B cell (primary cell): Measurements from ENCODE around the gene PTPRM. TPM values are rescaled to one million over a fixed set of nuclear protein-coding genes. Genes with fewer than 3 reads are reported as not detected.

Source experiments
- ATAC-seq: fragments of 200-7000 bp; cut with Tn5 transposase; one replicate; pipeline ENCODE4 v1.10.0; 2021; ENCODE audit warnings: low read depth, mild to moderate bottlenecking, moderate number of reproducible peaks, moderate library complexity
- CTCF ChIA-PET: fragments of 350-600 bp; sonication (Branson Sonifier 250); formaldehyde crosslinking; loops from one replicate; lab custom pipeline; 2021; ENCODE audit warnings: antibody characterized with exemption, inconsistent platforms; lab: Charles Lee
- POLR2A ChIA-PET: fragments of 350-600 bp; sonication (Branson Sonifier 250); formaldehyde crosslinking; loops from one replicate; lab custom pipeline; 2021; ENCODE audit warnings: antibody characterized with exemption; lab: Charles Lee
- DNase-seq: peaks from one replicate; pipeline ENCODE4 v3.0.0; 2013
- H2AFZ ChIP-seq: 2 replicates; pipeline ENCODE4 v1.6.1; 2012; ENCODE audit warnings: mild to moderate bottlenecking, low read depth, low read length; ENCODE audit not compliant: insufficient read depth, poor library complexity, severe bottlenecking
- H3K27ac ChIP-seq, 2 donors: 1 replicate in 1 of 2; 2 replicates in 1 of 2; pipeline ENCODE4 v1.5.1; 2012 to 2013; ENCODE audit warnings: low read length in 2 of 2, mild to moderate bottlenecking in 2 of 2, moderate library complexity in 1 of 2
- H3K27me3 ChIP-seq, 4 experiments: fragments of 200-600 bp in 1 of 4; sonication (generic) in 1 of 4; replicated peaks in 1 of 4; 1 replicate in 2 of 4; 2 replicates in 2 of 4; pipeline versions ENCODE4 v1.6.1 to v1.7.0; 2013 to 2016; ENCODE audit warnings: low read length in 3 of 4, mild to moderate bottlenecking in 2 of 4, mixed read lengths in 1 of 4, moderate library complexity in 1 of 4; ENCODE audit not compliant: insufficient read depth in 4 of 4, control insufficient read depth in 3 of 4; ENCODE audit errors: control extremely low read depth in 1 of 4
- H3K36me3 ChIP-seq, 2 experiments: replicated peaks in 1 of 2; 1 replicate in 1 of 2; 2 replicates in 1 of 2; pipeline versions ENCODE4 v1.6.1 to v1.7.1; 2013; ENCODE audit warnings: low read length in 1 of 2; ENCODE audit not compliant: insufficient read depth in 2 of 2, control insufficient read depth in 1 of 2; ENCODE audit errors: control extremely low read depth in 1 of 2, extremely low read depth in 1 of 2
- H3K4me1 ChIP-seq, 2 donors: fragments of 200-600 bp in 1 of 2; sonication (generic) in 1 of 2; 1 replicate in 1 of 2; 2 replicates in 1 of 2; pipeline versions ENCODE4 v1.5.1 to v1.6.1; 2013 to 2017; ENCODE audit warnings: low read length in 2 of 2; ENCODE audit not compliant: control insufficient read depth in 2 of 2, insufficient read depth in 2 of 2
- H3K4me2 ChIP-seq: replicated peaks from 2 replicates; pipeline ENCODE3; 2012; ENCODE audit warnings: mild to moderate bottlenecking, low read depth, low read length; ENCODE audit not compliant: poor library complexity, severe bottlenecking
- H3K4me3 ChIP-seq, 5 experiments: fragments of 200-600 bp in 1 of 5; sonication (generic) in 1 of 5; 1 replicate in 3 of 5; 2 replicates in 2 of 5; pipeline versions ENCODE4 v1.5.1 to v1.7.0; 2011 to 2016; ENCODE audit warnings: low read length in 4 of 5, mild to moderate bottlenecking in 4 of 5, low read depth in 2 of 5, control low read depth in 1 of 5, moderate library complexity in 1 of 5; ENCODE audit not compliant: insufficient read depth in 1 of 5; ENCODE audit errors: control extremely low read depth in 1 of 5, extremely low read depth in 1 of 5
- H3K79me2 ChIP-seq: fragments of 200-600 bp; sonication (generic); one replicate; pipeline ENCODE4 v1.6.0; 2016; ENCODE audit warnings: low read length; ENCODE audit not compliant: control insufficient read depth, insufficient read depth
- H3K9ac ChIP-seq: fragments of 200-600 bp; sonication (generic); 2 replicates; pipeline ENCODE4 v1.6.1; 2017; ENCODE audit warnings: mild to moderate bottlenecking, low read length, moderate library complexity
- H3K9me3 ChIP-seq, 3 donors: one replicate each; pipeline versions ENCODE4 v1.6.1 to v1.7.1; 2013; ENCODE audit warnings: low read length in 2 of 3; ENCODE audit not compliant: control insufficient read depth in 2 of 3, insufficient read depth in 1 of 3; ENCODE audit errors: control extremely low read depth in 1 of 3
- H4K20me1 ChIP-seq: 2 replicates; pipeline ENCODE4 v1.6.0; 2012; ENCODE audit warnings: mild to moderate bottlenecking, low read length; ENCODE audit not compliant: insufficient read depth, control insufficient read depth, poor library complexity, severe bottlenecking
- H3K27ac Mint-ChIP-seq: one replicate; pipeline ENCODE4 v1.8.0; 2021; ENCODE audit warnings: mixed read lengths
- H3K27me3 Mint-ChIP-seq: one replicate; pipeline ENCODE4 v1.8.0; 2021; ENCODE audit warnings: mixed read lengths
- H3K4me1 Mint-ChIP-seq: one replicate; pipeline ENCODE4 v1.8.0; 2021; ENCODE audit warnings: mixed read lengths
- H3K4me3 Mint-ChIP-seq: one replicate; pipeline ENCODE4 v1.8.0; 2021; ENCODE audit warnings: mixed read lengths
- H3K9me3 Mint-ChIP-seq: one replicate; pipeline ENCODE4 v1.8.0; 2022; ENCODE audit warnings: mixed read lengths; ENCODE audit not compliant: insufficient read depth
- EZH2 ChIP-seq: IDR thresholded peaks from 2 replicates; pipeline ENCODE4 v1.6.1; 2012; ENCODE audit warnings: borderline replicate concordance, low read depth, mild to moderate bottlenecking, moderate library complexity, low read length; ENCODE audit not compliant: insufficient read depth, poor library complexity, severe bottlenecking
- WGBS: methylation state at CpG from one replicate; pipeline ENCODE4 v1.1.5; 2013; ENCODE audit warnings: missing lambda C conversion rate; ENCODE audit not compliant: insufficient coverage; 5-methylcytosine and 5-hydroxymethylcytosine counted together
- intact Hi-C: fragments of 100-400 bp; cut with micrococcal nuclease; formaldehyde crosslinking; loops from one replicate; pipeline ENCODE4 v1.10.0; 2022
- polyA plus RNA-seq: library from polyadenylated mRNA; depleted of rRNA; stranded (reverse); fragments of >200 nt; gene quantifications from 2 replicates; pipeline ENCODE4 v1.2.3, GENCODE V29; 2012
- total RNA-seq, 2 donors: library from RNA; stranded (reverse); fragments of 120-200 nt in 1 of 2; gene quantifications; 1 replicate in 1 of 2; 2 replicates in 1 of 2; pipeline versions ENCODE4 v1.2.3 to v1.2.4, GENCODE V29; 2013 to 2022
- TF ChIP-seq, protein P1 (sequence below): fragments of 200-600 bp; IDR thresholded peaks from one replicate; pipeline ENCODE4 v1.8.0; 2022; ENCODE audit warnings: antibody characterized with exemption, mild to moderate bottlenecking

Gene PTPRM
- total and polyA plus RNA-seq, 2 donors (not counting 1 experiment from before 2014, with no cell fraction given) = 0.20 to 0.89 TPM

DNA sequence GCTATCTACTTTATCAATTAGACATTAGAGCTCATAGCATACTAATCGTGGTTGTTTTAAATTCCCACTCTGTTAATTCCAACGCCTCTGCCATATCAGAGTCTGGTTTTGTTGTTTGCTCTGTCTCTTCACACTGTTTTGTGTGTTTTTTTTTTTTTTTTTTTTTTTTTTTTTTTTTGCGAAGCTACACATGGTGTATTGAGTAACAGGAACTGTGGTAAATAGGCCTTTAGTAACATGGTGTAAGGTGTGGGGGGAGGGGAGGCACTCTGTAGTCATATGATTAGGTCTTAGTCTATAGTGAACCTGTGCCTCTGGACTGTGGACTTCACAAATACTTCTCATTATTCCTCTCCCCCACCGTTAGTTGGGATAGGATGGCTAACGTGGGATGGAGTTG, 671.4 kb downstream of the PTPRM start:
- no peak overlapping the region for H3K27ac ChIP-seq
- ChIA-PET CTCF (no interaction called here), POLR2A (no interaction called here)
- peaks cover 0 to 3% (median 0%) of the 10 kb centered on the region in 4 experiments for H3K27me3 ChIP-seq
- DNase-seq = no peak
- H3K9me3 ChIP-seq = no peaks in the 10 kb centered on the region
- Mint-ChIP-seq H3K4me1 (no peaks in the 10 kb centered on the region), H3K9me3 (peaks cover 4% of the 10 kb centered on the region), H3K4me3 (no peak overlapping the region), H3K27ac (no peak overlapping the region), H3K27me3 (no peaks in the 10 kb centered on the region)
- 100% methylated on average over 1 of the region's 5 CpGs for WGBS
- no peak overlapping the region for H2AFZ ChIP-seq
- H3K4me2 ChIP-seq = no peak overlapping the region
- no peaks in the 10 kb centered on the region for H3K4me1 ChIP-seq
- no peaks in the 10 kb centered on the region for H3K79me2 ChIP-seq
- H3K9ac ChIP-seq = no peak overlapping the region
- no peaks in the 10 kb centered on the region for H4K20me1 ChIP-seq
- no peak for ATAC-seq
- no peak for TF ChIP-seq EZH2
- TF ChIP-seq, protein P1, sequence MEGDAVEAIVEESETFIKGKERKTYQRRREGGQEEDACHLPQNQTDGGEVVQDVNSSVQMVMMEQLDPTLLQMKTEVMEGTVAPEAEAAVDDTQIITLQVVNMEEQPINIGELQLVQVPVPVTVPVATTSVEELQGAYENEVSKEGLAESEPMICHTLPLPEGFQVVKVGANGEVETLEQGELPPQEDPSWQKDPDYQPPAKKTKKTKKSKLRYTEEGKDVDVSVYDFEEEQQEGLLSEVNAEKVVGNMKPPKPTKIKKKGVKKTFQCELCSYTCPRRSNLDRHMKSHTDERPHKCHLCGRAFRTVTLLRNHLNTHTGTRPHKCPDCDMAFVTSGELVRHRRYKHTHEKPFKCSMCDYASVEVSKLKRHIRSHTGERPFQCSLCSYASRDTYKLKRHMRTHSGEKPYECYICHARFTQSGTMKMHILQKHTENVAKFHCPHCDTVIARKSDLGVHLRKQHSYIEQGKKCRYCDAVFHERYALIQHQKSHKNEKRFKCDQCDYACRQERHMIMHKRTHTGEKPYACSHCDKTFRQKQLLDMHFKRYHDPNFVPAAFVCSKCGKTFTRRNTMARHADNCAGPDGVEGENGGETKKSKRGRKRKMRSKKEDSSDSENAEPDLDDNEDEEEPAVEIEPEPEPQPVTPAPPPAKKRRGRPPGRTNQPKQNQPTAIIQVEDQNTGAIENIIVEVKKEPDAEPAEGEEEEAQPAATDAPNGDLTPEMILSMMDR = no peak
- intact Hi-C loops = no loop called here
- no peak overlapping the region for H3K4me3 ChIP-seq
- H3K36me3 ChIP-seq = no peaks in the 10 kb centered on the region

DNA sequence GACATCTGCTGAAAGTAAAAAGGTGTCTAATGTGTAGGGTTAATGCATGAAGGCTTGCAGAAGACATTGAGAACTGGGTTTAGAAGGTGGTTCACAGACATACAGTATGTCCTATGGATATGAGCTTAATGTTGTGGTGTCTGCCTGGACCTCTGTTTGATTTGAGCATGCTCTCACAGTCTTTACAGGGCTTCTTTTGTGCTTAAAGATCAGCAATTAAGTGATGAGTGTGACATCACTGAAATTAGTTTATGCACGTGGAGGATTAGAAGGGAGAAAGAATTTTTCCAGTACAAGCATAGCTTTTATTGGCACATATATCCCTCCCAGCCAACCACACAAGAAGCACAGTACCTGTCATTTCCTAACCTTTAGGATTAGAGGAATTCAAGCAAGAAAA, 674.6 kb downstream of the PTPRM start:
- H3K4me3 Mint-ChIP-seq = no peak overlapping the region

More for the DNA sequence above, 674.6 kb downstream of the PTPRM start:
- Mint-ChIP-seq H3K9me3 (no peaks in the 10 kb centered on the region), H3K27me3 (no peaks in the 10 kb centered on the region), H3K27ac (no peak overlapping the region), H3K4me1 (no peaks in the 10 kb centered on the region)
- Histone ChIP-seq H3K4me2 (no peak overlapping the region), H3K27me3 (peaks cover 0 to 3% (median 0%) of the 10 kb centered on the region in 4 experiments), H3K9me3 (no peaks in the 10 kb centered on the region), H3K79me2 (no peaks in the 10 kb centered on the region), H3K4me3 (no peak overlapping the region), H3K27ac (no peak overlapping the region), H3K4me1 (no peaks in the 10 kb centered on the region), H2AFZ (no peak overlapping the region), H3K9ac (no peak overlapping the region), H3K36me3 (no peaks in the 10 kb centered on the region), H4K20me1 (no peaks in the 10 kb centered on the region)
- ChIA-PET CTCF (no interaction called here), POLR2A (no interaction called here)
- intact Hi-C loops = no loop called here
- no CpG with 5 or more reads among the region's 1 CpG for WGBS
- ATAC-seq = no peak
- DNase-seq = no peak
- TF ChIP-seq, protein P1 = no peak
- no peak for TF ChIP-seq EZH2
